ENCODE results near the gene VDR. TPM values are rescaled to one million over a fixed set of nuclear protein-coding genes. Genes with fewer than 3 reads are reported as not detected.

Gene VDR
- total RNA-seq, 1 experiment from 2014 or later = 9.5 TPM

GRCh38 chr12:47889040-47889439 is 15.8 kb downstream of the VDR start:
- ChIA-PET CTCF (interaction anchor here (3.2 kb wide), 1 partner anchor 16 kb away, joined by 12 read pairs; the partner anchor contains the start of gene VDR), POLR2A (no interaction called here), RAD21 (ENCODE audit: low non-redundant PET in 1 of 2, low total read pairs in 2 of 2, uncharacterized antibody in 2 of 2, unreplicated experiment in 2 of 2) (no interaction called here)
- intact Hi-C loops (cut with micrococcal nuclease) = no loop called here
- Histone ChIP-seq H3K4me2 (ENCODE audit: low read length) (no peak overlapping the region), H3K4me3 (replicated peaks in 1 of 2; ENCODE audit: low read depth in 1 of 2, low read length in 2 of 2) (no peak overlapping the region), H3K27me3 (ENCODE audit: insufficient read depth, low read length) (no peaks in the 10 kb centered on the region), H3K9ac (ENCODE audit: low read length) (no peak overlapping the region), H3K9me2 (ENCODE audit: insufficient read depth) (no peaks in the 10 kb centered on the region), H4K20me1 (ENCODE audit: insufficient read depth) (no peaks in the 10 kb centered on the region), H3K27ac (ENCODE audit: low read depth, low read length) (no peak overlapping the region), H3K79me2 (ENCODE audit: insufficient read depth, low read length) (no peaks in the 10 kb centered on the region), H3K4me1 (ENCODE audit: control insufficient read depth in 1 of 2, insufficient read depth in 2 of 2, low read length in 2 of 2) (no peaks in the 10 kb centered on the region), H3K36me3 (ENCODE audit: control insufficient read depth in 1 of 2, insufficient read depth in 2 of 2, low read length in 2 of 2) (no peaks in the 10 kb centered on the region), H3K9me3 (ENCODE audit: control insufficient read depth in 1 of 2, insufficient read depth in 1 of 2, low read depth in 1 of 2, low read length in 2 of 2) (no peaks in the 10 kb centered on the region), H2AFZ (ENCODE audit: low read depth, low read length, poor library complexity, severe bottlenecking) (no peak overlapping the region)
- TF ChIP-seq TCF7L2 (IDR thresholded peaks at IDR 0.05; ENCODE audit: borderline replicate concordance, extremely low read depth, insufficient read depth, insufficient read length) = no peak
- no peak for TF ChIP-seq ATF3 (IDR thresholded peaks at IDR 0.05)
- no peak for TF ChIP-seq RAD21 (IDR thresholded peaks at IDR 0.05; ENCODE audit: low read depth)
- TF ChIP-seq YY1 (IDR thresholded peaks at IDR 0.05; ENCODE audit: extremely low read depth, insufficient replicate concordance, low read depth, low read length) = no peak
- no peak for TF ChIP-seq JUND (IDR thresholded peaks at IDR 0.05)
- TF ChIP-seq, protein P1, sequence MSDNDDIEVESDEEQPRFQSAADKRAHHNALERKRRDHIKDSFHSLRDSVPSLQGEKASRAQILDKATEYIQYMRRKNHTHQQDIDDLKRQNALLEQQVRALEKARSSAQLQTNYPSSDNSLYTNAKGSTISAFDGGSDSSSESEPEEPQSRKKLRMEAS (IDR thresholded peaks at IDR 0.05) = no peak
- TF ChIP-seq SIN3A (IDR thresholded peaks at IDR 0.05; ENCODE audit: low read depth) = no peak
- TF ChIP-seq SP1 (IDR thresholded peaks at IDR 0.05; ENCODE audit: low read depth) = no peak
- TF ChIP-seq, protein P2, sequence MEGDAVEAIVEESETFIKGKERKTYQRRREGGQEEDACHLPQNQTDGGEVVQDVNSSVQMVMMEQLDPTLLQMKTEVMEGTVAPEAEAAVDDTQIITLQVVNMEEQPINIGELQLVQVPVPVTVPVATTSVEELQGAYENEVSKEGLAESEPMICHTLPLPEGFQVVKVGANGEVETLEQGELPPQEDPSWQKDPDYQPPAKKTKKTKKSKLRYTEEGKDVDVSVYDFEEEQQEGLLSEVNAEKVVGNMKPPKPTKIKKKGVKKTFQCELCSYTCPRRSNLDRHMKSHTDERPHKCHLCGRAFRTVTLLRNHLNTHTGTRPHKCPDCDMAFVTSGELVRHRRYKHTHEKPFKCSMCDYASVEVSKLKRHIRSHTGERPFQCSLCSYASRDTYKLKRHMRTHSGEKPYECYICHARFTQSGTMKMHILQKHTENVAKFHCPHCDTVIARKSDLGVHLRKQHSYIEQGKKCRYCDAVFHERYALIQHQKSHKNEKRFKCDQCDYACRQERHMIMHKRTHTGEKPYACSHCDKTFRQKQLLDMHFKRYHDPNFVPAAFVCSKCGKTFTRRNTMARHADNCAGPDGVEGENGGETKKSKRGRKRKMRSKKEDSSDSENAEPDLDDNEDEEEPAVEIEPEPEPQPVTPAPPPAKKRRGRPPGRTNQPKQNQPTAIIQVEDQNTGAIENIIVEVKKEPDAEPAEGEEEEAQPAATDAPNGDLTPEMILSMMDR (IDR thresholded peaks at IDR 0.05 in 2 of 3, conservative IDR thresholded peaks at IDR 0.05 in 1 of 3; ENCODE audit: borderline replicate concordance in 1 of 3, insufficient read depth in 1 of 3, low read depth in 2 of 3, low read length in 2 of 3) = no peak
- no peak for TF ChIP-seq ZNF274 (IDR thresholded peaks at IDR 0.05; ENCODE audit: low read depth, low read length)
- TF ChIP-seq FOSL1 (IDR thresholded peaks at IDR 0.05; ENCODE audit: low read depth) = no peak
- no peak for TF ChIP-seq POLR2AphosphoS5 (IDR thresholded peaks at IDR 0.05; ENCODE audit: low read depth, low read length)
- TF ChIP-seq EZH2 (IDR thresholded peaks at IDR 0.05) = no peak
- no peak for TF ChIP-seq POLR2A (IDR thresholded peaks at IDR 0.05; ENCODE audit: borderline replicate concordance, extremely low read depth, insufficient read depth, insufficient read length)
- TF ChIP-seq ELF1 (IDR thresholded peaks at IDR 0.05; ENCODE audit: borderline replicate concordance, low read depth) = no peak
- TF ChIP-seq ZFX (IDR thresholded peaks at IDR 0.05) = no peak
- no peak for TF ChIP-seq ZBTB33 (IDR thresholded peaks at IDR 0.05; ENCODE audit: extremely low read depth, insufficient replicate concordance, low read length)
- no peak for TF ChIP-seq CBX3 (IDR thresholded peaks at IDR 0.05; ENCODE audit: low read depth)
- ATAC-seq = no peak
- no peak for DNase-seq (ENCODE audit: low read depth, low spot score)
- no TSS peak for BruUV-seq (replicated peaks)

Measured in HCT116 (cell line).